ENCODE results near the gene SVBP.
A peak's percentile ranks its signal among the peaks of the same experiment; 100 is the strongest.
"Not testable (repeated sequence)": the region's sequence is repeated elsewhere in the genome, so short reads cannot be mapped to it uniquely, and the experiment has no call there.

Gene SVBP, protein sequence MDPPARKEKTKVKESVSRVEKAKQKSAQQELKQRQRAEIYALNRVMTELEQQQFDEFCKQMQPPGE

DNA sequence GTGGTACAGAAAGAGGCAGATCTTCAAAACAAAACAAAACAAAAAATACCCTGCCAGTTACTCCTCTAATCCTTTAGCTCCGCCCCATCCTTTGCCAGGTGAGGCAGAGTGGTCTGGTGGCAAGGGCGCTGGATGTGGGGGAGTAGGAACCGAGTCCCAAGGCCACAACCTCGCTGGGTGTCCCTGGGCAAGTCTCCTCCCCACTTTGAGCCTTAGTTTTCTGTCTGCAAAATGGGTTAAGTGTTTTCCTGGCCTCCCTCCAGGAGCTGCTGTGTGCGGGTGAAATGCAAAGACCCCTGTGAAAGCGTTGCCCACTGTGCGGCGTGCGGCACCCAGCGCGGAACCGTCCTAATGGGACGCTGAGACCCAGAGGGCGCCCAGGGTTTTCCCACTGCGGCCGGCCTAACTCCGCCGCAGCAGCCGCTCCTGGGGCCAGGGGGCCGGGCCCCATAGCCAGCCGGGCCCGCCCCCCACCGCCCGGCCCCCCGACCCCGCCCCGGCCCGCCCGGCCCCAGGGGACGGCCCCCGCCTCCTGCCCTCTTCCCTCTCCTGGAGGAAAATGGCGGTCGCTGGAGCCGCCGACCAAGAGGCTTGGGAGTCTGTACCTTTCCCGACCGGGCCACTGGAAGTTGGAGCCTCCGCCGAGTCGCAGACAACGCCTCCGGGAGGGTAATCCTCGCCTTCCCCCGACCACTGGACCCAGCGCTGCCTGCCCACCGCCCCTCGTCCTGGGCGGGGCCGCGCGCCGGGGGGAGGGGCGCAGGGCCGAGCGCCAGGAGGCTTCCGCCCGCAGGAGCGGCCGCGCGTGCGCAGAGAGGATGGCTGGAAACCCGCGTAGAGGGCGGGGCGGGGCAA, at the start of gene SVBP, which contains the start of gene ERMAP:
TSS of gene SVBP (minus strand) at position 813 of the 855 bp plus-strand sequence. CDS start 853 bp downstream, outside the sequence.
TSS of gene ERMAP (plus strand) at position 538 of the 855 bp plus-strand sequence. CDS start 13,327 bp downstream, outside the sequence.
- peak; percentile 93 for DNase-seq (ENCODE audit: low read depth)

DNA sequence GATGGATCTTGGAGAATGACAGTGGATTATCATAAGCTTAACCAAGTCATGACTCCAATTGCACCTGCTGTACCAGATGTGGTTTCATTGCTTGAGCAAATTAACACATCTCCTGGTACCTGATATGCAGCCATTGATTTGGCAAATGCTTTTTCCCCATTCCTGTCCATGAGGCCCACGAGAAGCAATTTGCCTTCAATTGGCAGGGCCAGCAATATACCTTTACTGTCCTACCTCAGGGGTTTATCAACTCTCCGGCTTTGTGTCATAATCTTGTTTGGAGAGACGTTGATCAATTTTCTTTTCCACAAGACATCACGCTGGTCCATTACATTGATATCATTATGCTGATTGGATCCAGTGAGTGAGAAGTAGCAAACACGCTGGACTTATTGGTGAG, 49.4 kb upstream of the SVBP start:
- no peak for DNase-seq (ENCODE audit: low read depth)

DNA sequence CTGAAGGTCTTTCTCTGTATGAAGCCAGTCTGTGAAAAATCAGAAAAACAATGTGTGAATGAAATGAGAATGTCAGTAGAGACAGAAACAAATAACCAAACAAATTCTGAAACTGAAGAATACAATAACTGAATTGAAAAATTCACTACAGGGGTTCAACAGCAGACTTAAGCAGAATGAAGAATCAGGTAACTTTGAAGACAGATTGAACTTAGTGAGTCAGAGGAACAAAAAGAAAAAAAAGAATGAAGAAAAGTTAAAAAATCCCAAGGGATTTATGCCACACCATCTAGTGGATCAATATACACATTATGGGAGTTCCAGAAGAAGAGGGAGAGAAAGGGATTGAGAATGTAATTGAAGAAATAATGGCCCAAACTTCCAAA, 43.8 kb upstream of the SVBP start:
- DNase-seq (ENCODE audit: low read depth): no peak

DNA sequence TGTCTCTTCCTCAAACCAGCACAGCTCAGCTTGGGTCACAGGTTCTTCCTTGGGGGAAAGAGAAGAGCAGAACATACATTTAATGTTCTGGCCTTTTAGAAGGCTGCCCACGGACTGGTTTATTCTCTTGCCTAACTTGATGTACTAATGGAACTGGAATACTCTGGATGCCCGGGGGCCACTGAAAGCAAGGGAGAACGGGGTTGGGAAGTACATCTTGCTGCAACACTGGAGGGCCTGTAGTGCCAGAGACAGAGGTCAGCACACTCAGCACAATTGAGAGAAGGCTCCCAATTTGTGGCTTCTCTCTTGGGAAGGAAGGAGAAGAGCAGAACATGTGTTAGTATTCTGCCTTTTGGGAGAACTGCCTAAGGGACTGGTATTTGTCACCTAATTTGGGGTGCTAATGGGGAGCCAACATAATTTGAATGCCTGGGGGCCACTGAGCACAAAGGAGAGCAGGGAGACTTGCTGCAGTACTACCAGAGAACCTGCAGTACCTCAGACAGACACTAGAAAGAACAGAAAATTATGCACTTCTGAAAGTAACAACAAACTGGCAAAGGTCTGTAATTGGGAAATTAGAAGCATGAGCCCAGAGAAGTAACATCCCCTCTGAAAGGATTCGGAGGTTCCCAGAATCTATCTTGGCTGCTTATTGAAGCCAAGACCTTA, 43.3 kb upstream of the SVBP start:
- no peak for DNase-seq (ENCODE audit: low read depth)

DNA sequence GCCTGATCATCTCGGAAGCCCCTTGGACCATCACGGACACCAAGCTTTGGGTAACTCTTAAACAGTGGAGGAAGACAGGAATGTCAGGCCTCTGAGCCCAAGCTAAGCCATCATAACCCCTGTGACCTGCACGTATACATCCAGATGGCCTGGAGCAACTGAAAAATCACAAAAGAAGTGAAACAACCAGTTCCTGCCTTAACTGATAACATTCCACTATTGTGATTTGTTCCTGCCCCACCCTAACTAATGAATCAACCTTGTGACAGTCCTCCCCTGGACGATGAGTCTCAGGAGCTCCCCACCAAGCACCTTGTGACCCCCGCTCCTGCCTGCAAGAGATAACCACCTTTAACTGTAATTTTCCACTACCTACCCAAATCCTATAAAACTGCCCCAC, 42.2 kb upstream of the SVBP start:
- not testable (repeated sequence) for DNase-seq (ENCODE audit: low read depth)

DNA sequence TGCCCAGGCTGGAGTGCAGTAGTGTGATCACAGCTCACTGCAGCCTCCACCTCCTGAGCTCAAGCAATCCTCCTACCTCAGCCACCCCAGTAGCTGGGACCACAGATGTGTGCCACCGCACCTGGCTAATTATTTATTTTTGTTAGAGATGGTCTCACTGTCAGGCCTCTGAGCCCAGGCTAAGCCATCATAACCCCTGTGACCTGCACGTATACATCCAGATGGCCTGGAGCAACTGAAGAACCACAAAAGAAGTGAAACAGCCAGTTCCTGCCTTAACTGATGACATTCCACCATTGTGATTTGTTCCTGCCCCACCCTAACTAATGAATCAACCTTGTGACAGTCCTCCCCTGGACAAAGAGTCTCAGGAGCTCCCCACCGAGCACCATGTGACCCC, 39.4 kb upstream of the SVBP start:
- not testable (repeated sequence) for DNase-seq (ENCODE audit: low read depth)

DNA sequence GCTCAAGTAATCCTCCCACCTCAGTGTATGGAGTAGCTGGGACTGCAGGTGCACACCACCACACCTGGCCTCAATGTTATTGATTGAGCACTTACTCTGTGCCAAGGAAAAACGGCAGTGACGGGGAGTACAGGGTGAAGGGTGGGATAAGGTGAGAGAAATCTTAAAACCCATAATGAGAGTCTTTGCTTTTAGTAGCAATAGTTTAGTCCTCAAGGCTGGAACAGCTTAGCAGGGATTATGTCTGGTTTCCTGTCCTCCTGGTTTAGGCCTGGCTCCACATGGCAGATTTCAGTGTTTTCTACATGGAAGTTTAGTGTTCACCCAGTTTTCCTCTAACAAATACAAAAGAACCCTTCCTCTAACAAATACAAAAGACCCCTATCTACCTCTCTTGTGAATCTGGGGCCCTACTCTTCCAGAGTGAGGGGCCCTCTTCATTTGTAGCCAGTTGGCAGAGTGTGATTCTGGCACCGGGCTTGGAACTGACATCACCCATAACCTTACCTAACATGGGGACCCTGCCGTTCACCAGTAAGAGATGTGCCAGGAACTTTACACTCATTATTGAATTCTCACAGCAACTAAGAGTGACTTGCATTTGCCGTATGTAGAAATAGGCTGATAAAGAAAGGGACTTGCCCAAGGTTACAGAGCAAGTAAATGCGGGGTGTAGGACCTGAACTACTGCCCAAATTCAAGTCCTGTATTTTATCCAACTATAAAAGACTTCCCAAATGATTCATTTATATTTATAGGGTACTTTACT, 36.1 kb upstream of the SVBP start:
- no peak for DNase-seq (ENCODE audit: low read depth)

DNA sequence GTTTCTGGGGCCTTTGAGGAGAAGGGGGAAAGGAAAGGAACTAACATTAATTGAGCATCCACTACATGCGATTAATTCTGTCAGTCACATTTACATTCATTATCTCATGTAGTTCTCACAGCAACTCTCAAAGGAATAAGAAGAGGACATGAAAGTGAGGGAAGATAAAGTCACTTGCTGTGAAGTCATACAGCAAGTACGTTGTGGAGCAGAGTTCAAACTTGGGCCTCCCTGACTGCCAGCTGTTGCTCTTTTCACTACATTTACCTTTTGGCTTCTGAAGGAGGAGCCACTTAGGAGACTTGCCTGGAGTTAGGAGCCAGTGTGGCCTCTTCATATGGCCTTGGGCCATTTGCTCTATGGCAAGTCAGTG, 35.4 kb upstream of the SVBP start:
- no peak for DNase-seq (ENCODE audit: low read depth)

DNA sequence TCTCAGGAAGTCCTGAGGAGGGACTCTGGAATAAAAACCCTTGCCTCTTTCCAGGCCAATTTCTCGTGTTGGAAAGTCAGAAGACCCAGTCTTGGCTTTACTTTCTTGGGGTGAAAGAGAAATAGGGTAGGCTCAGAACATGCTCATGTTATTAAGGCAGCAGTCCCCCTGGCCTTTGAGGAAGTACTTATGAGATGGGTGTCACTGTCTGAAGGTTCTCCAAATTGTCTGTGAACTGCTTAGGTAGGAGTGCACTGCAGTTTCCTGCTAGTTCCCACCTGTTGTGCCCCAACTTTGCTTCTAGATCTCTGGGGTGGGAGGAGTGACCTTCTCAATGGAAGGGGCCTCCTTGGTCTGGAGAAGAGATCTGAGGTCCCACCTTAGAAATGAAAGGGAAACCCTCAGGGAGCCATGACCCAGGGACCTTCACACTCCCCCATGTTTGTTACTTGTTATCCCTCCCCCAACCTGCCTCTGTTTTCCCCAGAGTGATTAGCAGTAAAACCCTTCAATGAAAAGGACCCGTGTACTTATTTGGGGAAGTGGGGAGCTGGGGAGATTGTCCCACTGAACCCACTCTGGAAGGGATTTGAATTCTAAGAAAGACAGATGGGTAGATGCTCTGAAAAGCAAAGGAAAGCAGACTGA, 34.9 kb upstream of the SVBP start:
- no peak for DNase-seq (ENCODE audit: low read depth)

DNA sequence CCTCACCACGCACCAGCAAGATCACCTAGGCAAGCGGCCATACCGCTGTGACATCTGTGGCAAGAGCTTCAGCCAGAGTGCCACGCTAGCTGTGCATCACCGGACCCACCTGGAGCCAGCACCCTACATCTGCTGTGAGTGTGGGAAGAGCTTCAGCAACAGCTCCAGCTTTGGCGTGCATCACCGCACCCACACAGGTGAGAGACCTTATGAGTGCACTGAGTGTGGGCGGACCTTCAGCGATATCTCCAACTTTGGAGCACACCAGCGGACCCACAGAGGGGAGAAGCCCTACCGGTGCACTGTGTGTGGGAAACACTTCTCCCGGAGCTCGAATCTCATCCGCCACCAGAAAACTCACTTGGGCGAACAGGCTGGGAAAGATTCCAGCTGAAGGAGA, 34.2 kb upstream of the SVBP start:
- DNase-seq (ENCODE audit: low read depth): no peak

DNA sequence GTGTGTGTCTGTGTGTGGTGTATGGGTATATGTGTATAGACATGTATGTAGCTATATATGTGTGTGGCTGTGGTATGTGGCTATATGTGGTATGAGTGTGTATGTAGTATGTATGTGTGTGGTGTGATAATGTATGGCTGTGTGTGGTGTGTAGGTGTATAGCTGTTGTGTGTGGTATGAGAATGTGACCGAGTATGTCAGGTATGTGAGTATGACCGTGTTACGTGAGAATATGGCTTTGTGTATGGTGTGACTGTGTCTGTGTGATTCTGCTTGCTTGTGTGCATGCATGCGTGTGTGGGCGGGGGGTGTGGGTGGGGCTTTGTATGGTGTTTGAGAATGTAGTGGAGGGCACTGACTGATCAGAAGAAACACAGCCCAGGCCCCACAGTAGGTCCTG, 32.7 kb upstream of the SVBP start:
- no peak for DNase-seq (ENCODE audit: low read depth)

DNA sequence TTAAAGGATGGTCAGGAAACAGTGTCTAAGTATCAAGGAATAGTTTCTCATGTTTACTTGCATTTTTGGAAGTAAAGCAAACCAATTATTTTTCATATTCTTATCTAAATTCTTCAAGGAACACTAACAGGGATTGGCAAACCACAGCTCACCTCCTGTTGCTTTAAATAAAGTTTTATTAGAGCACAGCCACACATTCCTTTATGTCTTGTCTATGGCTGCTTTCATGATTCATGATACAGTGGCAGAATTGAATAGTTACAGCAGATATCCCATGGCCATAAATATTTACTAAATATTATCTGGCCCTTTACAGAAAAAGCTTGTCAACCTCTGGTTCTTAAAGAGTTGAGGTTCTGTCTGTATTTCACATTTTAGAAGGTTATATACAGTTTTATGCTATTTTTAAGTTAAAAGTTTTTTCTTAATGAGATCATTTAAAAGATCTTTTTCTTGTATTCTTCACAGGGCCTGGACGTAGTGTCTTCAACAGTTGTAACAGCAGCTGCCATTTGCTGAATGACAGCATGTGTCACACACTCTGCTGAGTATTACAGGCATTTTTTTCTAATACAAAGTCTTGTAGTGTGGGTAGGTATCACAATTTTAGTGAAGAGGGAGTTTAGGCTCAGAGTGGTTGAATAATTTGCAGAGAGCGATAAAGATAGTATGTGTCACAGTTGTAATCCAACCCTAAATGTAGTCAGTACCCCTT, 31.8 kb upstream of the SVBP start:
- no peak for DNase-seq (ENCODE audit: low read depth)

DNA sequence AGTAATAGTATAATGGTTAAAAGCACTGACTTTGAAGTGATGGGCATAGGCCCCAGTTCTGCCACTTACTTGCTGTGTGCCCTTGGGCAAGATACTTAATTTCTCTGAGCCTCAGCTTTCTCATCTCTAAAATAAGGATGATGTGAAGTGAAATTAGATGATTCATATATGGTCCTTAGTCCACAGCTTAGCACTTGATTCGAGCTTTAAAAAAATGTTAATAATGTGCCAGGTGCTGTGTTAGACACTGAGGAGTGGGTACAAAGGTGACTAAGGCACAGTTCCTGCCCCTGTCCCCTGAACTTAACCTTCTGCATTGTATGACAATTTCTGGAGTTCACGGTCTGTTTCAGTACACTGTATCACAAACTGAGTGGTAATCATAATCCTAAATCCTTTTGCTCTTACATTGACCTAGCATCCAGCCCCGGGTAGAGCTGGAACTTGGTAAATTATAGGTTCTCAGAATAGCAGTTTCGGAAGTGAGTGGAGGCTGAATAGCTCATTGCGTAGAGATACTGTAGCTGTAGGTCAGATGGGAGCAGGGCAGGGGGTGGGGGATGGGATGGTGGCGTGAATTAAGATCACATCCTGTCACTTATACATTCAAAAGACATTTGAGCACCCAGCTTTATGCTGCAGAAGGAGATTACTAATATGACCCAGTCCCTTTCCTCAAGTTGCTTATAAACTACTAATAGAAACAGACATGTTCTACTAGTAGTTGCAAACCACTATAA, 30.7 kb upstream of the SVBP start:
- DNase-seq (ENCODE audit: low read depth): no peak

DNA sequence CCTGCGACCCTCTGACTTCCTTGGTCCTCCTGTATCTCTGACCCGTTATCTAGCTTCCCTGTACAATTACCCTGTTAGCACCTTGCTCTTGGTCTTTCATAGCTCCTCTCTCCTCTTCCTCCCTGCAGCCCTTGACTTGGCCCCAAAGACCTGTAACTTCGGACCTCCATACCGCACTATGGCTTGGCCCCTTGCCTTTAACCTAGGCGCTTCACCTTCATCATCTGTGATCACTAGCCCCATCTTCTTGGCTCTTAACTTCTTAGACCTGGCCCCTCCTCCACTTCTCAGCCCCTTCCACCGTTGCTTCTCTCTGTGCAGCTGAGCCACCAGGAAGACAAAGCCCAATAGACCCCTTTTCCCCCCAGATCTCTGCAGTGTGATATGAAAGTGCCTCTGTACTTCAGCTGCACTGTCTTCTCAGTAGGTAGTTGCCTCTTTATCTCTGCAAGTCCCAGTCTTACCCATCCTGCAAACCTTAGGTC, 30.0 kb upstream of the SVBP start:
- DNase-seq (ENCODE audit: low read depth): no peak

DNA sequence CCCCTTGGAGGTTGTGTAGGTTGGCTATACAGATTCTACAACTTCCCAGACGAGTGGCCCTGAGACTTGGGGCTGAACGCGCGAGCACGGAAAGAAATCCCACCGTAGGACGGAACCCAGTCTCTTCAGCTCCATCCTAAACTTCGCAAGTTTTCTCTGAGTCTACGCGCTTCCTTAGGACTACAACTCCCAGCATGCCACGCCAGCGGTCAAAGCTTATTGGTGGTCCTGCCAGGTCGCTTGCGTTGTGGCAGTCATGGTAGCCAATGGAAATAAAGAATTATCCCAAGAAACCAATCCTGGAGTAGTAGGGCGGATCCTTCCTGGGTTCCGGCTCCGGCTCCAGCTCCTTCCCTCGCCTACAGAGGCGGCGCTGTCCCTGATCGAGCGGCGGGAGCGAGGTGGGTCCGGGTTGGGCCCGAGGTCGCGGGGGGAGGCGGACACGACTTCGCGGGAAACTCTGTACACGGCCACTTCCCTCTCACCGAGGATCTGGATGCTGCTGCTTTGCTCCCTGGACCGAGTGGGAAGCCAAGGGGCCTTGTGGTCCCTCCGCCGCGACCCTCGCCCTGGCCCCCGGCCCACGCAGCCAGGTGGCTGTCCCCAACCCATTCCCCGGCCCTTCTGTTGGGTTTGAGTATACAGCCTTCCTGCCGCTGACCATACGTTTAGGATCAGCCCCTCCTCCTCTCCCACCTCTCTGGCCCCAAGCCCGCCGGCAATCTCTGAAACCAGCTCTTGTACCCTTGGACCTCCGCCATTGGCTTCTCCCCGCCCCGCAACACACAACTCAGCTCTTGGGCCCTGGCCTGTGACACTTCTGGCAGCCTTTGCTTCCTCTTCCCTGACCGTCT, 29.3 kb upstream of the SVBP start, which contains the start of gene ZNF691:
TSS of gene ZNF691 (plus strand) at position 357 of the 854 bp plus-strand sequence. CDS start 3,046 bp downstream, outside the sequence.
- peak; percentile 69 for DNase-seq (ENCODE audit: low read depth)

DNA sequence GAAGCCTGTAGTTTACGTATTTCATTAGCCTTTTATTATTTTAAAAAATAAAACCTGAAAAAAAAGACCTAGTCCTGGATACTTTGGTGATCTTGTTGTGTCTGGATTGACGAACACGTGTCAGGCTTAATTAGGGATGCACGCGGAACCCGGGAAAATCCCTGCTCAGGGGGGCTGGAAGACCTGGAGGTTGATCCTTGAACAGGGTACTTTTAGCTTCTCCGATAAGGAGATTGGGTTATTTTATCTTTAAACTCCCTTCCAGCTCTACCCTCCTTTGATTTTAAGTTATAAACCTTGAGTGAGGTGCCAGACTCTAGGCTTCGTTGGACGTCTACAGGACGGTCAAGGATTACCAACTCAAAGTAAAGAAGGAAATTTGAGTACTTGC, 28.7 kb upstream of the SVBP start:
- no peak for DNase-seq (ENCODE audit: low read depth)

DNA sequence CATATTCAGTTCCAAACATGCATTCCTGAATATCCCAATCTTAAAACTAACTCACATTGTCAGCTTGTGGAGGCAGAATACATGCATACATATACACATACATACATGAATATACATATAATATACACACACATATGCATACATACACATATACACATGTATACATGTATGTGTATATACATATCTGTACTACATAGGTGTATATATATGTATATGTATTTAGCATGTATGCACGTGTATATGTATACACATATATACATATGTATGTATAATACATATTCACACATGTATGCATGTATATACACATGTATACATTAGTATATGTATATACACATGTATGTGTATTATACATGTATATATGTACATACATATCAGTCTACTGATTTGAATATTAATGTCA, 28.0 kb upstream of the SVBP start:
- no peak for DNase-seq (ENCODE audit: low read depth)

DNA sequence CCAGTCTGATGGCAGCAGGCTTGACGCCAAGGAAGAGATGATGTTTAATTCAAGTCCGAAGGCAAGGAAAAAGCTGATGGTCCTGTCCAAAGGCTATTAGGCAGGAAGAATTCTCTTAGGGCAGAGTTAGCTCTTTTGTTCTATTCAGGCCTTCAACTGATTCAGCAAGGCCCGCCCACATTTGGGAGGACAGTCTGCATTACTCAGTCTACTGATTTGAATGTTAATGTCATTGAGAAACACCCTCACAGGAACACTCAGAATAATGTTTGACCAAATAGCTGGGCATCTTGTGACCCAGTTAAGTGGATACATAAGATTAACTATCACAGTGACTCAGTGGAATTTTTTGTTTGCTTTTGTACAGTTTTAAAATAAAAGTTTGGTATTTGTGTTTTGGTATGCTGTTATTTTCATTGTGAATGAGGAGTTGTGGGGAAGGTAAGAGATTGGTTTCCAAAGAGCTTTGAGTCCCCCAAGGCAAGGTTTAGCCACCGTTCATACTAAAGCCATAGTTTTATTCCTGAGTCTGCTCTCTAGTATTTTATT, 27.5 kb upstream of the SVBP start:
- DNase-seq (ENCODE audit: low read depth): no peak

All from stimulated activated CD8-positive, alpha-beta memory T cell treated with anti-CD3 and anti-CD28 coated beads, Interleukin-12 subunit alpha, Interleukin-12 subunit beta, amount 100 ng/mL, for 4 hours (primary cell).